Measurements from ENCODE around the gene SLC25A47.
A peak's percentile ranks its signal among the peaks of the same experiment; 100 is the strongest.

The SLC25A47 gene

DNA sequence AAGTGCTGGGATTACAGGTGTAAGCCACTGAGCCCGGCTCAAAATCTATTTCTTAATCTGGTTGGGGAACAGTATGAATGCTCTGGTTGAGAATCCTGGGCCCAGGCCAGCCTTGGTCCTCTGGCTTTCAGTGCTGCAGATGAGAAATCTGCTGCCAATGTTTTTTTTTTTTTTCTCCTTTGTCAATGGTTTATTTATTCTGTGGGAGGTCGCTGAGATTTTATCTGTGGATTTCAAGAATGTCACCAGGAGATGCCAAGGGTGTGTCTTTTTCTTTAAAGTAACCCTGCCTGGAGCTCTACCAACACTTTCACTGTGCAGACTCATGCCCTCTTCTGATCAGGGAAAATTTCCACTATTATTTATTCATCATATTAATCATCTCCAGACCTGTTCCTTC, 20.5 kb upstream of the SLC25A47 start:
- no peak for TF ChIP-seq CTCF (IDR thresholded peaks at IDR 0.05; ENCODE audit: borderline replicate concordance, insufficient read depth, low read depth, low read length)
- no peak overlapping the region for H3K4me3 ChIP-seq (ENCODE audit: low read depth, low read length)

DNA sequence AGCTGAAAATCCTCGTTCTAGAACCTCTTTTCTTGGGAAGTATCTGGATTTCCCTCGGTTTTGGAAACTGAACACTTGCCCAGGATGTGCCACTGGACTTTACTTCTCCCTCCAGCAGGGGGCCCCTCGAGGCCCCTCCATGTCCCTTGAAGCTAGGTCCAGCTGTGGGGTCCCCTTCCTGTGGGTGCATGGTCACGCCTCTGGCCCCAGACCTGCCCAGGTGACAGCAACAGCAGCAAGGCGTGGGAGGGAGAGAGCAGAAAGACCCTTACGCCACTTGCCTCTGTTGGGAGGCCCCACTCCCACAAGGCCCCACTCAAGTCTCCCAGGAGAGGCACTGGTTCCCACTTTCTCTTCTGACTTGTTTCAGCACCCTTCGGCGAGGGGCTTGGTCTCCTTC, 20.0 kb upstream of the SLC25A47 start:
- no peak overlapping the region for H3K4me3 ChIP-seq (ENCODE audit: low read depth, low read length)
- peak; percentile 69 for TF ChIP-seq CTCF (IDR thresholded peaks at IDR 0.05; ENCODE audit: borderline replicate concordance, insufficient read depth, low read depth, low read length)

DNA sequence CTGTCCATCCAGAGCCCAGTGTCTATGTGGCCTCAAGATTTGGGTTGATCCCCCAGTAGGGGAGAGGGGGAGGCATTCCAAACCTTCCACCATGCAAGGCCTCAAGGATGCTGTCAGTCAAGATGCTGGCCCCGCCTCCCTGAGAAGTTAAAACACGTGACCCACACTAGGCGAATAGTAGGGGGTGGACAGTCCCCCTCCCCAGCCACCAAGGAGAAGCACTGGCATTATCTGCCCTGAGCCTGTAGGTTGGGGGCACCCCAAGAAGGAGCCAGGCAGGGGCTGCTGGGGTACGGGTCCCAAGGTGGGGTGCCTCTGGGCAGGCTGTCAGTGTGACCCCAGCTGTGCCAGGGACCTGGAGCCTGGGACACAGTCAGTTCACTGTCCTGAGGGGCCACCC, 19.2 kb upstream of the SLC25A47 start:
- H3K4me3 ChIP-seq (ENCODE audit: low read depth, low read length) = no peak overlapping the region
- TF ChIP-seq CTCF (IDR thresholded peaks at IDR 0.05; ENCODE audit: borderline replicate concordance, insufficient read depth, low read depth, low read length) = no peak

DNA sequence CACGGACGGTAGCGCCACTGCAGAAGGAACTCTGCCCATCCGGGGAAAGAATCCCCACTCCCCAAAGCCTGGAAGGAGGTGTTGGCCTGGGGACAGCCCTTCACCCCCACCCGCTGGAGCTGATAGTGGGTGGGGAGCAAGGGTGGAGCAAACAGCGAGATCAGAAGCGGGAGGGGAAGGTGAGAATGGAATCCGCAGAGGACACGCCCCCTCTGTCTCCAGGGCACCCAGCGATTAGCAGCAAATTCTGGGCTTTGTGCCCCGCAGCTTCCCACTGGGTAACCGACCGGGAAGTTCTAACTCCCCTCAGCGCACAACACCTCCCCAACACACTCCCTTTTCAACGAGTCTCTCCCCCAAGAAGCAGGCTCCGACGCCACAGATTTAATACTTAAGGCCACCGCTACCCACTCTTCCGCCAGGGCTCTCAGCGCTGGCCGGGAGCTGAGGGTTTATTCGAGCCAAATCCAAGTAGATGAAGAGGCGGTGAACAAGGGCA, 18.3 kb upstream of the SLC25A47 start:
- TF ChIP-seq CTCF (IDR thresholded peaks at IDR 0.05; ENCODE audit: borderline replicate concordance, insufficient read depth, low read depth, low read length) = no peak
- peak overlapping the region; percentile 71 for H3K4me3 ChIP-seq (ENCODE audit: low read depth, low read length)

DNA sequence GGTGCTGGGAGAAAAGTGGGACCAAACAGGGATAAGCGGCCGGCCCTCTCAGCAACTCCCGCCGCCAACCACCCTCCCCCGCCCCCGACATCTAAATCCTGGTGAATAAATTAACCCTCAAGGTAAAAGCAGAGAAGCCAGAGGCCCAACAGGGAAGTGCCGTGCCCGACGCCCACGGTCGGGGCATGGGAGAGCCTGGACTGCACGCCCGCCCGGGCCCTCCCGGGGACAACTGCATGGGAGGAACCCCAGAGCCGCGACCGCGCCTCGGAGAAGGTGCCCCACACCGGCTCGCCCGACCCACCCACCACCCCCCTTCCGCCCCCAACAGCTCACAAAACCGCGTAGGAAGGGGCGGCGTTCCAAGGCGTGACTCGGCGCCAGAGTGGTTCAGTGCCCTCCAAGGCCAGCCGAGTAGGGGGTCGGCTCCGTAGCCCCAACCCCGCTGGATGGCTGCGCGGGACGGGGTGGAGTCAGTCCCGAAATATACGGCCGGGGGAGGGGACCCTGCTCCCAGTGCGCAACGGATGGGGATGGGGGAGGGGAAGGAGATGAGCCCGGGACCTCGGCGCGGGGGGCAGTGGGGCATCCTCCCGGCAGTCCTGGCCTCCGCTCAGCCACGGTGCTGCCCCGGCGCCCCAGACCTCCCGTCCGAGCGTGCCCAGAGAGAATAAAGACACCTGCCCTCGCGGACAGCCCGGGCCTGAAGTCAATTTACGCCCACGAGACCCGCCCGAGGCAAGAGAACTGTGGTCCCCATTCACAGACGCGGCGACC, 17.6 kb upstream of the SLC25A47 start:
- no peak for TF ChIP-seq CTCF (IDR thresholded peaks at IDR 0.05; ENCODE audit: borderline replicate concordance, insufficient read depth, low read depth, low read length)
- peak overlapping the region; percentile 71 for H3K4me3 ChIP-seq (ENCODE audit: low read depth, low read length)

DNA sequence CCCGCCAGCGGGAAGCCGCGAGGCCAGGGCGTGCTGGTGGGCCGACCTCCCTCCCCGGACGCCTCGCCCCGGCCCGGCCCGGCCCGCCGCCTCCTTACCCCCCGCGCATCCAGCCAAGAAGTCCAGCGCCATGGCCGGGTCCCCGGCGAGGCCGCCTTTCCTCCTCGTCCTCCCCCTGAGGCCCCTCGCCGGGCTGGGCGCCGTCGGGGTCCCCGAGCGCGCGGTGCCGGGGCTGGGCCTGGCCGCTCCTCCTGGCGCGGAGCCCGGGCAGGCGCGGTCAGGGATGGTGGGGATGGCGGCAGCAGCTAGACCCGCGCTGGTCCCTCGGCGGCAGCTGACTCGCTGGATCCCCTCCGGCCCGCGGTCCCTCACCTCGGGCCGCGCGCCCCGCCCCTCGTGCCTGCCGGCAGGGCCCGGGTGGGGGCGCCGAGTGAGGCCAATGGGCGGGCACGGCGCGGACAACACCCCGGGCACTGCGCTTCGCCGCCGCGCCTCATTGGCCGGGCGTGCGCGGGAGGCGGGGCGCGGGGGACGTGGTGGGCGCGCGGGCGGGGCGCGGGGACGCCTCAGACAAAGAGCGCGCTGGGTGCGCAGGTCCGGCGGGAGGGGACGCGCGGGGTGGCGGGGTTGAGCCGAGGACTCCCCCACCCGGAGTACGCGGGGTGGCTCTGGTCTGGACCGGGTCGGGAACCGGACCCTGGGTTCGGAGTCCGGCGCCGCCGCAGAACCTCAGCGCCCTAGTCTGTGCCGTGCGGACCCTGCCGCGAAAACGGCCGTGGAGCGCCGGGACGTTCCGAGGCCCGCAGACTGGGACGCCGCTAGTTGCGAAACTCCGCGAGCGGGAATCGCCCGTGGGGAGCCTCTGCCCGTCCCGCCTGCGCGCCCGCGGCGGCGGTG, 16.8 kb upstream of the SLC25A47 start, which contains the start of gene SLC25A29:
Gene SLC25A29 (minus strand): TSS at position 344 of the 897 bp plus-strand sequence. CDS start 212 bp downstream, at position 132.
- peak within 1 kb of the TSS; percentile 71 for H3K4me3 ChIP-seq (ENCODE audit: low read depth, low read length)
- no peak for TF ChIP-seq CTCF (IDR thresholded peaks at IDR 0.05; ENCODE audit: borderline replicate concordance, insufficient read depth, low read depth, low read length)
